Ectodermal cell (in vitro differentiated cells): Measurements from ENCODE around the gene SLC25A26.
"Not testable (repeated sequence)": the region's sequence is repeated elsewhere in the genome, so short reads cannot be mapped to it uniquely, and the experiment has no call there.

Experiments
- H3K27ac ChIP-seq: 2 replicates; pipeline ENCODE4 v1.7.0; 2013; ENCODE audit warnings: mild to moderate bottlenecking, low read depth, low read length; ENCODE audit not compliant: insufficient read depth, poor library complexity, severe bottlenecking
- H3K27me3 ChIP-seq: 2 replicates; pipeline ENCODE4 v1.7.0; 2013; ENCODE audit warnings: mild to moderate bottlenecking, low read length; ENCODE audit not compliant: insufficient read depth, control insufficient read depth, poor library complexity, severe bottlenecking
- H3K36me3 ChIP-seq: one replicate; pipeline ENCODE4 v1.7.0; 2013; ENCODE audit warnings: low read length; ENCODE audit not compliant: control insufficient read depth, insufficient read depth
- H3K4me1 ChIP-seq: one replicate; pipeline ENCODE4 v1.7.0; 2013; ENCODE audit warnings: low read length; ENCODE audit not compliant: control insufficient read depth, insufficient read depth
- H3K4me3 ChIP-seq: 2 replicates; pipeline ENCODE4 v1.7.0; 2013; ENCODE audit warnings: low read depth, low read length, control low read depth; ENCODE audit not compliant: insufficient read depth
- H3K9me3 ChIP-seq: 2 replicates; pipeline ENCODE4 v1.7.0; 2013; ENCODE audit warnings: mild to moderate bottlenecking, low read length, moderate library complexity; ENCODE audit not compliant: control insufficient read depth
- WGBS, 2 experiments: methylation state at CpG; one replicate each; pipeline ENCODE4 v1.1.7; 2013; ENCODE audit warnings: missing lambda C conversion rate in 2 of 2; 5-methylcytosine and 5-hydroxymethylcytosine counted together

The SLC25A26 gene

DNA sequence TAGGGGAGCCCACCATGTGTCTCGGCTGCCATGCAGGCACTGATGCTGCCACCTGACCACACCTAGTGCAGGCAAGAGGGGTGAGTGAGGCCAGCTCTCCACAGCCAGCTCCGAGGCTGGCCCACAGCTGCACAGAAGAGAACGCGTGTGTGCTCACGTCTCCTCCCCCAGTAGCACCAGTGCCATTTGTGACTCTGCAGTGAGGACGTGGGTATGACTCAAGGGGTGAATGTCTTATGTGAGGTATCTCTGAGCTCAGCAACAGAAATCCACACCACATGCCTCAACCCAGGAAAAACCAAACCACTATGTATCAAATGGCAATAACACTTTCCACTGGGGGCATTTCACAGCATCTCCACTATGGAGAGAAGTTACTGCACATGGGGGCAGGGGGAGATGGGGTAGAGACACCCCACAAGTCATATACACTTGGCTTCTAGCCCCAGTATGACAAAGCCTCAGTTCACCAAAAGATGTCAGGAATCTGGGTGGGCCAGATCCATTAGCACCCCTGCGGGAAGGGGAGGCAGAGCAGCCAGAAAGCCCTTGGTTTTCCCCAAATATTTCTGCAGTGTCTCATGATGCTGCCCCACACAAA lies 192.4 kb downstream of the SLC25A26 start:
- 97 to 98% methylated on average over 7 of the region's 7 CpGs for WGBS, 2 experiments
- Histone ChIP-seq H3K4me3 (no peak overlapping the region), H3K36me3 (peaks cover 59% of the 10 kb centered on the region), H3K9me3 (no peaks in the 10 kb centered on the region), H3K4me1 (peaks cover 3% of the 10 kb centered on the region), H3K27ac (no peak overlapping the region), H3K27me3 (no peaks in the 10 kb centered on the region)

GRCh38 chr3:66414846-66415245 lies 194.0 kb downstream of the SLC25A26 start:
- Histone ChIP-seq H3K9me3 (no peaks in the 10 kb centered on the region), H3K27ac (no peak overlapping the region), H3K27me3 (no peaks in the 10 kb centered on the region), H3K4me1 (peaks cover 14% of the 10 kb centered on the region), H3K36me3 (peaks cover 44% of the 10 kb centered on the region), H3K4me3 (no peak overlapping the region)
- WGBS, 2 experiments = 95 to 98% methylated on average over 5 of the region's 5 CpGs

DNA sequence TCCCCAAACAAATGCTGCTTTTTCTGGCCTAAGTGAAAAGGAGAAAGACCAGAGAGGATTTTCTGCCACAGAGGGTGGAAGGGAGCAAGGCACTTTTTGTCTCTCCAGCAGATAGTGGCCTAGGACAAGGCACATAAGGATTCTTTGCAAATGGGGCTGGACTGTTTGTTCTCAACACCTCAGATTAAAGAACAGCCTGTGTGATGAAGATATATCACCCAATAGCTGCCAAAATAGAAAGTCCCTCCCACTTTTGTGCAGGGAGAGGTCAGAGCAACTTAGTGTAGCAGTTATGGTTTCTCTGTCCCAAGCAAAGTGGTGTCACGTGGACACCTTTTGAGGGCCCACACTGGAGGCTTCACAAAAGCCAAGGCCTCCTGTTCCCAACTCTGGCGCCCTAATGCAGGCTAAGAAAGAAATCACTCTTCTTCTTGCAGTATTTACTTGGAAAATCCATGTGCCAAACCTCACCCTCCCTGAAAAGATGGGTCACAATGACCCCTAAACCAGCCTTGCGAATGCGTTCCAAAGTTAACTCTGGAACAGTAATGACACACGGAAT lies 195.1 kb downstream of the SLC25A26 start:
- H3K36me3 ChIP-seq = peaks cover 38% of the 10 kb centered on the region
- no peak overlapping the region for H3K27ac ChIP-seq
- no peak overlapping the region for H3K4me3 ChIP-seq
- H3K27me3 ChIP-seq = no peaks in the 10 kb centered on the region
- no peaks in the 10 kb centered on the region for H3K9me3 ChIP-seq
- 72 to 76% methylated on average over 5 of the region's 5 CpGs for WGBS, 2 experiments
- H3K4me1 ChIP-seq = peaks cover 16% of the 10 kb centered on the region

DNA sequence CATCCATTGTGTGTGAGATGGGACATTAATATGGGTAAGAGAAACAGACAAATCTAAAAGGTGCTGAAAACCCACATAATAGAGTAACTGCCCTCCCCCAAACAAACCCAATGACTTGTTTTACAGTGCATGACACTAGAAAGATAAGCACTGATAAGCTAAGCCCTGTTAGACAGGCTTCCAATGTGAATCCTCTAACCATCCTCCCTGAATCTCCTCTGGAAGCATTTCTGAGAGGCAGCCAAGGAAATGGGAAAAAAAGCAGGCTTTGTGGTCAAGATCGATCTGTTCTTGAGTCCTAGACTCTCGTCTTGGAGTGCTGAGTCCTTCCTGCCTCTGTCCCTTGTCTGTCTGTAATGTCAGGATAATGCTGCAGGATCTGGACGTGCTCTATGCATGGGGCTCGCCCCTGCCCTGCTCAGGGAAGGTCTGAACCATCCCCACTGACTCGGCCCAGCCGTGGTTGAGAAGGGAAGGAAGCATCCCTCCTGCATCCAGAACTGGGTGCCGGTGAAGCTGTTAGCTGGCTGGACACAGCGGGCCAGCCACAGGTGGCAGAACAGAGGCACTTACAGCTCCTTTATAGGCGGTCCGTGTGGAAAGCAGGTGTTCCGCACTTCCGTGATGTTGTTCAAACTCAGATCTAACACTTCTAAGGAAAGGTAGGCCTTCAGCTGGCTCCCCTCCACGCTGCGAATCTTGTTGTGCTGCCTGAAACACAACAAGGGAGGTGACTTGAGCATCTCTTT lies 195.9 kb downstream of the SLC25A26 start:
- Histone ChIP-seq H3K4me3 (no peak overlapping the region), H3K36me3 (peaks cover 40% of the 10 kb centered on the region), H3K27me3 (no peaks in the 10 kb centered on the region), H3K4me1 (peaks cover 16% of the 10 kb centered on the region), H3K27ac (no peak overlapping the region), H3K9me3 (peaks cover under 1% of the 10 kb centered on the region)
- WGBS, 2 experiments = 91% methylated on average over 14 of the region's 14 CpGs

DNA sequence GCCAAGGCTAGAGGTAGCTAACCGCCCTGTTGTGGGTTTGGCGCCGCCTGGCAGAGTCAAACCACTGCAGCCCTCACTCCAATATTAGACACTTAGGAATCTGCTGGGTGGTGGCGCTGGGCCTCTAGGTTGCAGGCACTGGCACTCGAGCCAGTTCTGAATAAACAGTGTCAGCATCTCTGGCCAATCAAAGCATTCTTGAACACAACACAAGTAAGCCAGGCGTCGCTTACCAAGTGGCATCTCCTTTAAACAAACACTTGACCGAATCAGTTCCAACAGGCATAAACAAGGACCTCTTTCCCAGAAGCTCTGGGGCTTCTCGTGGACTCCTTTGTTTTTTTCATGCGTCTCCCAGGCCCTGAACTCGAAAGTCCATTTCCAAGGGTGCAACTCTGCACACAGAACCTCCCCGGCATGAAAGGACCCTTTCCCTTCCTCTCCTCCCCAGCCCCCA lies 197.7 kb downstream of the SLC25A26 start:
- Histone ChIP-seq H3K27ac (no peak overlapping the region), H3K4me1 (peaks cover 16% of the 10 kb centered on the region), H3K9me3 (peaks cover 4% of the 10 kb centered on the region), H3K36me3 (peaks cover 39% of the 10 kb centered on the region), H3K27me3 (no peaks in the 10 kb centered on the region), H3K4me3 (no peak overlapping the region)
- WGBS, 2 experiments = 87 to 88% methylated on average over 12 of the region's 12 CpGs

- H3K27me3 ChIP-seq = no peaks in the 10 kb centered on the region
- H3K4me1 ChIP-seq = peaks cover 16% of the 10 kb centered on the region
- H3K27ac ChIP-seq = no peak overlapping the region
- H3K9me3 ChIP-seq = peaks cover 6% of the 10 kb centered on the region
- peaks cover 42% of the 10 kb centered on the region for H3K36me3 ChIP-seq
- 84 to 86% methylated on average over 14 of the region's 14 CpGs for WGBS, 2 experiments
- H3K4me3 ChIP-seq = no peak overlapping the region
These were observed 198.2 kb downstream of the SLC25A26 start for GRCh38 chr3:66419036-66419435.

DNA sequence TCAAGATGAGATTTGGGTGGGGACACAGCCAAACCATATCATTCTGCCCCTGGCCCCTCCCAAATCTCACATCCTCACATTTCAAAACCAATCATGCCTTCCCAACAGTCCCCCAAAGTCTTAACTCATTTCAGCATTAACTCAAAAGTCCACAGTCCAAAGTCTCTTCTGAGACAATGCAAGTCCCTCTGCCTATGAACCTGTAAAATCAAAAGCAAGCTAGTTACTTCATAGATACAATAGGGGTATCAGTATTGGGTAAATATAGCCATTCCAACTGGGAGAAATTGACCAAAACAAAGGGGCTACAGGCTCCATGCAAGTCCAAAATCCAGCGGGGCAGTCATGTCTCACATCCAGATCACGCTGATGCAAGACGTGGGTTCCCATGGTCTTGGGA lies 200.3 kb downstream of the SLC25A26 start:
- WGBS, 2 experiments = 94 to 97% methylated on average over 3 of the region's 3 CpGs
- Histone ChIP-seq H3K36me3 (peaks cover 35% of the 10 kb centered on the region), H3K4me1 (peaks cover 16% of the 10 kb centered on the region)
- H3K9me3 ChIP-seq, H3K4me3 ChIP-seq, H3K27ac ChIP-seq, H3K27me3 ChIP-seq: not testable (repeated sequence)

- H3K27me3 ChIP-seq, H3K4me3 ChIP-seq, H3K27ac ChIP-seq, H3K9me3 ChIP-seq: not testable (repeated sequence)
- Histone ChIP-seq H3K36me3 (peaks cover 35% of the 10 kb centered on the region), H3K4me1 (peaks cover 14% of the 10 kb centered on the region)
- WGBS, 2 experiments = 95 to 96% methylated on average over 3 of the region's 3 CpGs
These were observed 201.1 kb downstream of the SLC25A26 start for GRCh38 chr3:66421893-66422292.

- Histone ChIP-seq H3K36me3 (peaks cover 35% of the 10 kb centered on the region), H3K4me1 (peaks cover 13% of the 10 kb centered on the region), H3K9me3 (peaks cover 6% of the 10 kb centered on the region), H3K27ac (no peak overlapping the region), H3K4me3 (no peak overlapping the region), H3K27me3 (no peaks in the 10 kb centered on the region)
- WGBS, 2 experiments = 86% methylated on average over 3 of the region's 3 CpGs
These were observed 203.0 kb downstream of the SLC25A26 start for GRCh38 chr3:66423791-66424190.

DNA sequence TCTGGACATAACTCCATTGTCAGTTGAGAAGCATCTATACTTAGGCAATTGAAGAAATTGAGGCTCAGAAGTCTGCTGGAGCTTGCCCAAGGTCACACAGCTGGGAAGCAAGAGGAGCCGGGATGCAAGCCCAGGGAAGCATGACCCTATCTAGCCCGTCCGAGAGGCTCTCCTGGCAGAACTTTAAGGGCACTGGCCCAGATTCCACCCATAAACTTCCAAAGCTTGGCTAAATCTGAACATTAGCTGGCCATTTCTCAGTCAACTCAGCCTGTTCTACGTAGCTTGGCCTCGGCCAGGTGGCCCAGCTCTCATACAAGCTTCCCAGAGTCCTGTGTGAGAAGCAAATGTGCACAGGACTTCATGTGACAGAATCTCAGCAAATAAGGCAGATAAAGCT lies 204.2 kb downstream of the SLC25A26 start:
- Histone ChIP-seq H3K4me3 (no peak overlapping the region), H3K9me3 (peaks cover 6% of the 10 kb centered on the region), H3K36me3 (peaks cover 35% of the 10 kb centered on the region), H3K27me3 (no peaks in the 10 kb centered on the region), H3K27ac (no peak overlapping the region), H3K4me1 (peaks cover 6% of the 10 kb centered on the region)
- WGBS, 2 experiments = 93 to 95% methylated on average over 5 of the region's 5 CpGs
